Activated CD8-positive, alpha-beta T cell treated with anti-CD3 and anti-CD28 coated beads, Interleukin-2, amount 10 ng/mL, durations not matched to agents 7 days and 5 days (primary cell): ENCODE measurements around the gene RALGAPB. TPM values are rescaled to one million over a fixed set of nuclear protein-coding genes. Genes with fewer than 3 reads are reported as not detected.

ENCODE experiments used
- ATAC-seq: fragments of 150-1000 bp; cut with Tn5 transposase; one replicate; pipeline ENCODE4 v1.10.0; 2021; ENCODE audit warnings: moderate library complexity
- CTCF ChIA-PET: fragments of 350-600 bp; sonication (Branson Sonifier 250); formaldehyde crosslinking; loops from one replicate; lab custom pipeline; 2021; ENCODE audit warnings: antibody characterized with exemption; lab: Charles Lee
- POLR2A ChIA-PET: fragments of 350-600 bp; sonication (Branson Sonifier 250); formaldehyde crosslinking; loops from one replicate; lab custom pipeline; 2021; ENCODE audit warnings: antibody characterized with exemption; lab: Charles Lee
- DNase-seq: peaks from one replicate; pipeline ENCODE4 v3.0.0-alpha.2; 2020
- H3K27ac Mint-ChIP-seq: one replicate; pipeline ENCODE4 v1.8.0; 2021; ENCODE audit warnings: mild to moderate bottlenecking, mixed read lengths
- H3K27me3 Mint-ChIP-seq: one replicate; pipeline ENCODE4 v1.8.0; 2021; ENCODE audit warnings: low read depth, mixed read lengths
- H3K36me3 Mint-ChIP-seq: one replicate; pipeline ENCODE4 v1.8.0; 2021; ENCODE audit warnings: low read depth, mixed read lengths
- H3K4me1 Mint-ChIP-seq: one replicate; pipeline ENCODE4 v1.8.0; 2021; ENCODE audit warnings: low read depth, mixed read lengths
- H3K4me3 Mint-ChIP-seq: one replicate; pipeline ENCODE4 v1.8.0; 2021; ENCODE audit warnings: mild to moderate bottlenecking, mixed read lengths
- H3K9me3 Mint-ChIP-seq: one replicate; pipeline ENCODE4 v1.8.0; 2022; ENCODE audit warnings: mixed read lengths; ENCODE audit not compliant: insufficient read depth
- total RNA-seq, 2 experiments: library from RNA; stranded (reverse); gene quantifications; one replicate each; pipeline ENCODE4 v1.2.3, GENCODE V29; 2021

Gene RALGAPB
- total RNA-seq, 2 experiments from 2014 or later, result 29.5 to 29.6 TPM

- Mint-ChIP-seq H3K36me3 (peaks cover 38% of the 10 kb centered on the region), H3K27ac (no peak overlapping the region)
- CTCF ChIA-PET, result interaction anchor here (0.6 to 1.2 kb wide), 4 partner anchors 12 to 19 kb away, joined by 3 to 6 read pairs (median 3); no protein-coding TSS in a partner anchor
These were observed 78.5 kb downstream of the RALGAPB start for GRCh38 chr20:38551056-38551626.

DNA sequence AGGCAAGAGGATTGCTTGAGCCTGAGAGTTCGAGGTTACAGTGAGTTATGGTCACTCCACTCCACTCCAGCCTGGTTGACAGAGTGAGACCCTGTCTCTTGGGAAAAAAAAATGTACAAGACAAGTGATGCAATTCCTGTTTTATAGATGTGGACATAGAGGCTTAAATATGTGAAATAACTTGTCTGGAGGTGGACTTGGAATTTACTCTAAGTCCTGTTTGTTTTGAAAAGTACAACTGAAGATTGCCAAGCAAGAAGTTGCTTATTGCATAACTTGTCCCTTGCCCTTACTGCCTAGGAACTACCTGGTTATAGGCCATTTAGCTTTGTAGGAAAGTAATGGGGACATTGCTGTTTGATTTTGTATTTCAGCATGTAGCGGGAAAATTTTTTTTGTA, 82.3 kb downstream of the RALGAPB start:
- H3K4me3 Mint-ChIP-seq, result no peak overlapping the region
- DNase-seq (no peak), ATAC-seq (no peak)
- no peaks in the 10 kb centered on the region for H3K27me3 Mint-ChIP-seq
- no peaks in the 10 kb centered on the region for H3K9me3 Mint-ChIP-seq
- H3K27ac Mint-ChIP-seq, result no peak overlapping the region
- peaks cover 47% of the 10 kb centered on the region for H3K36me3 Mint-ChIP-seq
- CTCF ChIA-PET, result no interaction called here
- H3K4me1 Mint-ChIP-seq, result no peaks in the 10 kb centered on the region
- POLR2A ChIA-PET, result no interaction called here

More at GRCh38 chr20:38551056-38551626, 78.5 kb downstream of the RALGAPB start:
- DNase-seq, result no peak
- no peaks in the 10 kb centered on the region for H3K27me3 Mint-ChIP-seq
- POLR2A ChIA-PET, result no interaction called here
- no peak overlapping the region for H3K4me3 Mint-ChIP-seq
- no peaks in the 10 kb centered on the region for H3K4me1 Mint-ChIP-seq
- H3K9me3 Mint-ChIP-seq, result no peaks in the 10 kb centered on the region
- no peak for ATAC-seq

GRCh38 chr20:38555395-38555794, 82.8 kb downstream of the RALGAPB start:
- ATAC-seq (no peak), DNase-seq (no peak)
- POLR2A ChIA-PET, result no interaction called here
- H3K27ac Mint-ChIP-seq, result no peak overlapping the region
- H3K27me3 Mint-ChIP-seq, result no peaks in the 10 kb centered on the region
- CTCF ChIA-PET, result no interaction called here
- no peaks in the 10 kb centered on the region for H3K9me3 Mint-ChIP-seq
- H3K4me3 Mint-ChIP-seq, result no peak overlapping the region
- H3K4me1 Mint-ChIP-seq, result no peaks in the 10 kb centered on the region
- H3K36me3 Mint-ChIP-seq, result peaks cover 48% of the 10 kb centered on the region

- Mint-ChIP-seq H3K4me3 (no peak overlapping the region), H3K36me3 (peaks cover 49% of the 10 kb centered on the region), H3K27ac (no peak overlapping the region), H3K4me1 (no peaks in the 10 kb centered on the region), H3K27me3 (no peaks in the 10 kb centered on the region), H3K9me3 (no peaks in the 10 kb centered on the region)
- ATAC-seq, result no peak
- CTCF ChIA-PET, result interaction anchor here (0.7 kb wide), 1 partner anchor 8 kb away, joined by 3 read pairs; no protein-coding TSS in a partner anchor
- POLR2A ChIA-PET, result no interaction called here
- no peak for DNase-seq
These were observed 84.5 kb downstream of the RALGAPB start for GRCh38 chr20:38557174-38557573.

DNA sequence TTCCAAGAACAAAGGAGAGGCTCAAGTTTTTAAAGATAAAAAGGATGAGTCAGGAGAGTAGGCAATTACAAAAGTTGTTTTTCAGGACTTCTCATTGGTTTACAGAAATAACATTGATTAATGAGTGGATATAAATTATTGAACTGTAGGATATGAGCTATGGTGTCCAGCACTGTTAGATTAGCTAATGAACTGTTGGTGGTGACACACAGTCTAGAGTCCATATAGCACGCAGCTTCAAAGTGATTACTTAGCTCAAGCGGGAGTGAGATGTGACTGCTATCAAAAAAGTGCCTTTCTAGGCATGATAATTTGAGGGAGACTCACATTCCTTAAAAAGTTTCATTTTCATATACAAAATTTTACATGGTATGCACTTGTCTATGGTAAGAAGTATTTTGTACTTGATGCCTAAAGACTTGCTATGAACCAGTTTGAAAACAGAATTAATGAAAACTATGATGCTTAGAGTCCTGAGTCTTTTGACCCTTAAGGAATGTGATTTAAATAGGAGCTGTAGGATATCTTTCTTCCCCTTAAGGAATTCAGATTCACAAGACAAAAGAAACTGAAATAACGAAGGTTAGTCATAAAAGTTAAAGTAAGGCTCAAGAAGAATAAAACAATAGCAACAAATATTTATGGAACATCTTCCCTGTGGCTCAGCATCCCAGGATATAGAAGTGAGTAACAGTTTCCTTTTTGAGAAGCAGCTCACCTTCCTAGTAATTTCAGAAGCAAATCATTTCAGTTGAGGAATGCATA, 86.1 kb downstream of the RALGAPB start:
- no peaks in the 10 kb centered on the region for H3K9me3 Mint-ChIP-seq
- ATAC-seq (no peak), DNase-seq (no peak)
- peaks cover 50% of the 10 kb centered on the region for H3K36me3 Mint-ChIP-seq
- H3K4me1 Mint-ChIP-seq, result no peaks in the 10 kb centered on the region
- no peak overlapping the region for H3K4me3 Mint-ChIP-seq
- CTCF ChIA-PET, result interaction anchor here (0.7 kb wide), 2 partner anchors 10 to 12 kb away, joined by 3 to 5 read pairs; no protein-coding TSS in a partner anchor
- no peak overlapping the region for H3K27ac Mint-ChIP-seq
- no peaks in the 10 kb centered on the region for H3K27me3 Mint-ChIP-seq
- POLR2A ChIA-PET, result no interaction called here

DNA sequence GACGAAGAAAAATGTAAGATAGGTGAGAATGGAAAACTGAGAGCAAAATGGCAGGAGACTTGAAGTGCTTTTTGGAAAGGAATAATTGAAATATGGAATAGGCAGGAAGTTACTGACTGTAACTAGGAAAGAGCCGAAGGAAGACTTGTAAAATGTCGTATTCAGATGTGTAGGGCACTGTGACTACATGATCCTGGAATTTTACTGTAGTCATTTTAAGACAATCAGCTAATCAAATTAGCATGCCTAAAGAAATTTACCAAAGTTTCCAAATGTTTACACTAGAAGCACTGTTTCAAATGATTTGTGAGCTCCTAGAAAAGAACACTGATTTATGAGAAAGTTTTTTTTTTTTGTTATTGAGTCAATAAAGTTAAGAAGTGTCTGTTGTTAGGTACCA, 87.1 kb downstream of the RALGAPB start:
- ChIA-PET CTCF (interaction anchor here (0.7 kb wide), 1 partner anchor 11 kb away, joined by 3 read pairs; no protein-coding TSS in a partner anchor), POLR2A (interaction anchor here (0.6 kb wide), 1 partner anchor 367 kb away, joined by 3 read pairs; the partner anchor contains the start of gene FAM83D)
- no peaks in the 10 kb centered on the region for H3K4me1 Mint-ChIP-seq
- H3K27me3 Mint-ChIP-seq, result no peaks in the 10 kb centered on the region
- no peaks in the 10 kb centered on the region for H3K9me3 Mint-ChIP-seq
- H3K36me3 Mint-ChIP-seq, result peaks cover 45% of the 10 kb centered on the region
- no peak for ATAC-seq
- H3K4me3 Mint-ChIP-seq, result no peak overlapping the region
- H3K27ac Mint-ChIP-seq, result no peak overlapping the region
- DNase-seq, result no peak

DNA sequence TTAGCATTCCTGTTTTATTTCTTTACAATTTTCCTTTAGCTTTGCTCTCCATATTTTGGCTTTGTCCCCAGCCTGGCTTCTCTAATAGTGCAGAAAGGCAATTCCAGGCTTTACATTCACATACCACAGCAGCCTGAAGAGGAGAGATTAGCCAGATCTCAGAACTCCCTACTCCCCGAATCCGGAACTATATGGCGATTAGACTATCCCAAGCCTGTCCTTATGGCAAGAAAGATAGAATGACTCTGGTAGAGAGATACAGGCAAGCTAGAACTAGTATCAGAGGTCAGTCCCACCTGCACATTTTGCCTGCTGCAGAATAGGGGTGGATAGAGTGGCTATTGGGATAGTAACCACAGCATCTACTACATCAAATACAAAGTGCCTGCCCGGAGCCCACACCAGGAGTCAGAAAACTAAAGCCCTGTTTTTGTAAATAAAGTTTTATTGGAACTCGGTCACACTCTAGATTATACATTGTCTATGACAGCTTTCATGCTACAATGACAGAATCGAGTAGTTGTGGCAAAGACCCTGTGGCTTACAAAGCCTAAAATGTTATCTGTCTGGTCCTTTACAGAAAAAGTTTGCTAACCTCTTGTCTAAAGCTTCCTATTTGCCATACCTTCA, 91.3 kb downstream of the RALGAPB start:
- CTCF ChIA-PET, result no interaction called here

DNA sequence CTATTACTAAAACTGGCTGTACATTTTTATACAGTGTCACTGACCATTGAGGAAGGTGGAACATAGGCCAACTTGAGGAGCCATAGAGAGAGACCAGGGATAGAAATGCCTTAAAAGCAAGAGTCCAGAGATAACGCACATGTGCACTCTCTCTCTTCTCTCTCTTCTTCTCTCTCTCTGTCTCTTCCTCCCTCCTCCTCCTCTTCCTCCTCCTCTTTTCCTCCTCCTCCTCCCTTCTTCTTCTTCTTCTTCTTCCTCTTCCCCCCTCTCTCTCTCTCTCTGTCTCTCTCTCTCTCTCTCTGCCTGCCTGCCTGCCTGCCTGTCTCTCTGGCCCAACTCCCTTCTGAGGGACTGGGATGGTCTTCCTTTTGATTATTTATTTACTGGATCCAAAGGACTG, 92.0 kb downstream of the RALGAPB start:
- Mint-ChIP-seq H3K27ac (no peak overlapping the region), H3K27me3 (no peaks in the 10 kb centered on the region), H3K36me3 (peaks cover 27% of the 10 kb centered on the region), H3K4me1 (no peaks in the 10 kb centered on the region), H3K4me3 (no peak overlapping the region), H3K9me3 (no peaks in the 10 kb centered on the region)
- ATAC-seq (no peak), DNase-seq (no peak)
- CTCF ChIA-PET, result no interaction called here
- POLR2A ChIA-PET, result no interaction called here

More for the DNA sequence above, 91.3 kb downstream of the RALGAPB start:
- Mint-ChIP-seq H3K4me1 (no peaks in the 10 kb centered on the region), H3K4me3 (no peak overlapping the region), H3K36me3 (peaks cover 35% of the 10 kb centered on the region), H3K27me3 (no peaks in the 10 kb centered on the region), H3K27ac (no peak overlapping the region), H3K9me3 (no peaks in the 10 kb centered on the region)
- POLR2A ChIA-PET, result no interaction called here
- ATAC-seq (no peak), DNase-seq (no peak)

GRCh38 chr20:38566036-38566598, 93.5 kb downstream of the RALGAPB start:
- Mint-ChIP-seq H3K36me3 (peaks cover 25% of the 10 kb centered on the region), H3K4me3 (no peak overlapping the region), H3K9me3 (no peaks in the 10 kb centered on the region), H3K27me3 (no peaks in the 10 kb centered on the region), H3K27ac (no peak overlapping the region), H3K4me1 (no peaks in the 10 kb centered on the region)
- ATAC-seq (no peak), DNase-seq (no peak)
- ChIA-PET POLR2A (no interaction called here), CTCF (no interaction called here)

DNA sequence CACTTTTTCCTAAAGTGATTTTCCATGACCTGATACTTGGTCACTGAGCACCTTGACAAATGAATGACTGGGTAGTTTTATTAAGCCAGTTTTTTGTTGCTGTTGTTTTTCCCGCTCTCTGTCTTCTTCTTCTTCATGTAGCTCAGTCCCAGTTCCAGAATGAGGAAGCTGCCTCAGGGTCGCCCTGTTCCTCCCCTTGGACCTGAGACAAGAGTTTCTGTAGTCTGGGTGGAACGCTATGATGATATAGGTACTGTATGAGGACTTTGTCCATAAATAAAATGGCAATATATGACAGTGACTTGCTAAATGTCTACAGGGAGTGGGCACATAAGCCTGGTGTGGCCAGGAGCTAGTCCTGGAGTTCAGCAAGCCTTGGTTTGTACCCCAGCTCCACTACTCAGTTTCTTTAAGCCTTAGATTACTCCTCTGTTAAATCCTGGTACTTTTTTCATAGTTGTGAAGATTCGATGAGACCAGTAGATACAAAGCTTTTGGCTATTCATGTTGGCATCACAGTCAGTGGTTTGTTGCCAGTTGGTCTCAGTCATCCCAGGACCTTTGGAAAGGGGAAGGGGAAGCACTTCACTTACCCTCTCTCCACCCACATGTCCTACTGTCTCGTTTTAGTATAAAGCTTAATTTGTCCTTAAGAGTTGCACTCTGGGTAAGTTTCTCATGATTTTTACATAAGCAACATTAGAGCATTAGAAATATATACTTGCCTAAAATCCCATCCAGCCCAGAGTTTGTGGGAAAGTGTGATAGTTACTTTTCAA, 97.3 kb downstream of the RALGAPB start:
- Mint-ChIP-seq H3K27ac (no peak overlapping the region), H3K9me3 (no peaks in the 10 kb centered on the region), H3K4me3 (no peak overlapping the region), H3K4me1 (no peaks in the 10 kb centered on the region), H3K36me3 (peaks cover 26% of the 10 kb centered on the region), H3K27me3 (no peaks in the 10 kb centered on the region)
- CTCF ChIA-PET, result interaction anchor here (0.8 to 1.1 kb wide), 2 partner anchors 11 to 19 kb away, joined by 3 read pairs; no protein-coding TSS in a partner anchor
- POLR2A ChIA-PET, result no interaction called here
- no peak for DNase-seq
- ATAC-seq, result no peak

DNA sequence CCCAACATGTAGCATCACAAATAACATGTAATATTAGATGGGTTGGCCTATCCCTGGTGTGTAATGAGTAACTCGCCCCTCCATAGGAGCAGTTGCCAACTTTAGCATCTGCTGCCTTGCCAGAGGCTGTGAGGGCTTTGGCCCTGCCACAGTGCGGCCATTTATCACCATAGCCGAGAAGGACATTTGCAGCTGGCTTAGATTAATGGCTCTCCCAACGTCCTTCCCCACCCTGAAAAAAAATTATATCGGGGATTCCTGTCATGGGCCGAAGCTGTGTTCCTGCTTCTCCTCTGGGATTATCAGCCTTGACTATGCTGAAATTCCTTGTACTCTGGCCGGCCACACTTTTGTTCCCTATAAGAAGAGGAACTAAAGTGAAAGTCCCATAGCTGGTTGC, 100.8 kb downstream of the RALGAPB start:
- H3K27me3 Mint-ChIP-seq, result no peaks in the 10 kb centered on the region
- no peak overlapping the region for H3K4me3 Mint-ChIP-seq
- CTCF ChIA-PET, result no interaction called here
- DNase-seq (no peak), ATAC-seq (no peak)
- H3K9me3 Mint-ChIP-seq, result no peaks in the 10 kb centered on the region
- H3K27ac Mint-ChIP-seq, result no peak overlapping the region
- H3K36me3 Mint-ChIP-seq, result peaks cover 27% of the 10 kb centered on the region
- POLR2A ChIA-PET, result no interaction called here
- no peaks in the 10 kb centered on the region for H3K4me1 Mint-ChIP-seq
